ENCODE measurements around the gene CYP24A1.

The CYP24A1 gene

DNA sequence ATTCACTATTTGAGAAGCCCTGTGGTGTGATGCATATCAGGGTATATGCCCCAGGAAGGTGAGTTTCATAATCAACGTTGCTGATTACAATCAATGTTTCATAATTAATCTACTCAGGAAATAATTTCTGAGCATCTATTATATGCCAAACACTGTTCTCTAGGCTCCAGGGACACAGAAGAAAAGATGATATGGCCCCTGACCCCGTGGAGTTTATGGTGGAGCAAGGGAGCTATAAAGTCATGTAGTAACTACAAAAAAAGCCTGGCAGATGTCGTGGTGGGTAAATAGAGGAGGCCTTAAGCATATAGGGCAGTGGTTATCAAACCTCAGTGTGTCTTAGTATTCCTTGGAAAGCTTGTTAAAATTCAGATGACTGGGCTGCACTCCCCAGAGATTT is 63.3 kb downstream of the CYP24A1 start:
- no peak for DNase-seq

DNA sequence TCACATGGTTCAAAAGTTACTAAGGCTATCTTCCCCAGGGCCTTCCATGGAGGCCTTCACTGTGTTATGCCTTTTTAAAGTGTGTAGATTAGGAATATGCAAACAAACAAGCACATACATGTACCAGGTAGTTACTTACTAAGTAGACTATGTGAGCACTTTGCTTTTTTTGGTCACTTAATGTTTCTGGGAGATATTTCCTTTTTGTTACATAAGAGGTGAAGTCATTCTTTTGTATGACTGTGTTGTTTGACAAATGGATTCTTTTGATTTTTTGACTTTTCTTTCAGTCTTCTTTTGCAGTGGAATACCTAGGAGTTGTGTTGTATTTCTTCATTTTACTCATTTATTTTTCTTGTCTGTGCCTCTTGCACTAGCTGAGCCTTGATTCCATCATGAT is 63.7 kb downstream of the CYP24A1 start:
- DNase-seq: no peak

DNA sequence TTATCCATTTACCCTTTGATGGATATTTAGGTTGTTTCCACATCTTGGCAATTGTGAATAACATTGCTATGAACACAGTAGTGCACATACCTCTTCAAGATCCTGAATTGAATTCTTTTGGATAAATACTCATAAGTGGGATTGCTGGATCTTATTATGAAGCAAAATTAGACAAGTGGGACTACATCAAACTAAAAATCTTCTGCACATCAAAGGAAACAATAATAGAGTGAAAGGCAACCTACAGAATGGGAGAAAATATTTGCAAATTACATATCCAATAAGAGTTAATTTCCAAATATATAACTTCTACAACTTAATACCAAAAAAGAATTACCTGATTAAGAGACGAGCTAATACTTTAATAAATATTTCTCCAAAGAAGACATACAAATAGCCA is 65.0 kb downstream of the CYP24A1 start:
- no peak for DNase-seq

DNA sequence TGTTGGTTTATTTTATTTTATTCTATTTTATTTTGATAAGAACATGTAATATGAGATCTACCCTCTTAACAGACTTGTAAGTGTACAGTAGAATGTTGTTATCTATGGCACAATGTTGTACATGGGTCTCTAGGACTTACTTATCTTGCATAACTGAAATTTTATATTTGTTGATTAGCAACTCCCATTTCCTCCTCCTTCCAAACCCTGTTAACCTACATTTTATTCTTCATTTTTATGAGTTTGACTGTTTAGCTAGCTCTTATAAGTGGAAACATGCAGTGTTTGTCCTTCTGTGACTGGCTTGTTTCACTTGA is 65.5 kb downstream of the CYP24A1 start:
- no peak for DNase-seq

DNA sequence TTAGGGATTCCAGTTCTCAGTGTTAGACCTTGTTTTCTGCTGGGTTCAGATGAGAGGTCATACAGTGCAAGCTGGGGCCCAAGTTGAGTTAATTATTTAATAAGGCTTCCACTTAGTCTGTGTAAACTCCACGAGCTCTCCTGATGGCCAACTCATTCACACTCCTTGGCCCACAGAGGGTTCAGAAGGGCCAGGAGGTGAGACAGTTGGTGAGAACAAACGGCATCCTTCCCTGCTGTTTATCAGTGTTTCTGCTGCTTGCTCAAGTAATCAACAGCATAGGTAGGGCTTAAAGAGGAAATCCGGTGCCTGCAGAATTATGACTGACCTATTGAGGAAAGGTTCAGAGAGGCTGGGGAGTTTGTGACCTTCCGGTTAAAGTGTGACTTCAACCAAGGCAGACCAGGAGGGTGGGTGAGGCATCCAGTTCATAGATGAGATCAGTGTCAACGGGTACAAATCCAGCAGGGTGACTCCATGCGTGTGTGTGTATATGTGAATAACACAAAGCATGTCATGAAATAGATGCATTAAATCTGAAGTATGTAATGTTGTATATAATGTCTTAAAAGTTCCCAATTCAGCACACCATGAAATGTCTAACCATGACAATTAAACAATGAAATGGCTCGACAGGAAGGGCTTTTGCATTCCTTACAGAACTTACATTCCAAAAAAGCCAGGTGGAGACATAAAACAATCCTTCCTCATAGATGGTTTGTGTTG is 66.0 kb downstream of the CYP24A1 start:
- DNase-seq: no peak

DNA sequence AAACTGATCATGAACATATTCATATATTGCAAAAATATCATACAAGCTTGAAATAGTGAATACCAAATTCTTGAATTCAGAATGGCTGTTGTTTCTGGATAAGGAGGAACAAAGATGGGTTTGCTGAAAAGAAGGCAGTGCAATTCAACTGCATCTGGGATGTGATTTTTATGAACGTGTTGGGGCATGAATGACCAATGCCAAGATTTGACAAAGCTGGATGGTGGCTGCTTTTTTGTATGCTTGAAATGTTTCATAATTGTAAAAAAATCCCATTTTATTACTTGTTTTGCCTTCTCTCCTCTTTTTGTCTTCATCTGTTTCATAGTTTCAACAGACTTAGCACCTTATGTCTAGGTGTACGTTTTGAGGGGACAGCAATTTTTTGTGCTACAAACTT is 66.6 kb downstream of the CYP24A1 start:
- no peak for DNase-seq

DNA sequence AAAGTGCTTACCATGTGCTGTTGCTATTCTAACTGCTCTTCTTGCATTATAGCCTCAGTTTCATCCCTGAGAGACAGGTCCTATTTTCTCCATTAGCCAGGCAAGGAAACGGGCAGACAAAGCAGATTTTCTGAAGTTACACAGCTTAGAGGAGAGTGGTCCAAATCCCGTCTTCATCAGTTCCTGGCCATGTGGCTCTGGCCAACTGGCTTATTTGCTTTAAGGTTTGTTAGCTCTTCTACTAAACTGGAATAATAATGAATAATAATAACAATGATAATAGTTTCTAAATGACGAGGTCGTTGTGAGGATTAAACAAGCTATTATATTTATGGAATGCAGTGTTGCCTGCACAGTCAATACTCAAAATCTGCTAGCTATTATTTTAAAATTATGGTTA is 67.6 kb downstream of the CYP24A1 start:
- DNase-seq: no peak

DNA sequence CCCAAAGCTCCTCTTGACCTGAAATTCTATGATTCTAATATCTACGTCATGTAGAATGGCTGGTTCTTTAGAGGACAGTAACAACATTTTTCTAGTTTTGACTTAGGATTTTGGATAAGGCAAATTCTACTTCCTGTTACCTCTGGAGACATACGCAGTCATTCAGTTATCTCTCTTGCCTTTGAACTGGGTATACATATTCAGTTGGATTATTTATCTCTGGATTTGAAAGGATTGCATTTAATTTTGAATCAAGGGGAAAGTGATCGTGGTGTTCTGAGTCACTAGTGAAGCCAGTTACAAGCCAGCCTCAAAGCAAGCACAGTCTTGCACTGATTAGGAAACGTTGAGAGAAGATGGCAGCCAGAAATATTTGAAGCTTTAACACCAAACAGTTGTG is 68.1 kb downstream of the CYP24A1 start:
- DNase-seq: no peak

DNA sequence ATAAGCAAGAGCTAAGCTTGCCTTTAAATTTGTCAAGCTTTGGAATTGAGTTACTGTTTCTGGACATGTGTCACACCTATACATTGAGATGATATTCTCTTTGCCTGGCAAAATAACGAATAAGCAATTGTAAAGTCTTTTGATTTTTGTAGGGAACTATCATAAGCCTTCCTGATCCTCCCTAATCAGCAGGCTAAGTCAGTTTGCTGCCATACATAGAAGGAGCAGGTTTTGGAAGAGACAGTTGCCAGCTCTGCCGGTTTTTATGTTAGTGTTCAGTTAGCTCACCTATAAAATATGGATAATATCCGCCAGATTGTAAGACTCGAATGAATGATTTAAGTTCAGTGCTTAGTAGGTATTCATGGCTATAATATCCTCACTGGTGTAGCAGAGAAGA is 69.0 kb downstream of the CYP24A1 start:
- no peak for DNase-seq

DNA sequence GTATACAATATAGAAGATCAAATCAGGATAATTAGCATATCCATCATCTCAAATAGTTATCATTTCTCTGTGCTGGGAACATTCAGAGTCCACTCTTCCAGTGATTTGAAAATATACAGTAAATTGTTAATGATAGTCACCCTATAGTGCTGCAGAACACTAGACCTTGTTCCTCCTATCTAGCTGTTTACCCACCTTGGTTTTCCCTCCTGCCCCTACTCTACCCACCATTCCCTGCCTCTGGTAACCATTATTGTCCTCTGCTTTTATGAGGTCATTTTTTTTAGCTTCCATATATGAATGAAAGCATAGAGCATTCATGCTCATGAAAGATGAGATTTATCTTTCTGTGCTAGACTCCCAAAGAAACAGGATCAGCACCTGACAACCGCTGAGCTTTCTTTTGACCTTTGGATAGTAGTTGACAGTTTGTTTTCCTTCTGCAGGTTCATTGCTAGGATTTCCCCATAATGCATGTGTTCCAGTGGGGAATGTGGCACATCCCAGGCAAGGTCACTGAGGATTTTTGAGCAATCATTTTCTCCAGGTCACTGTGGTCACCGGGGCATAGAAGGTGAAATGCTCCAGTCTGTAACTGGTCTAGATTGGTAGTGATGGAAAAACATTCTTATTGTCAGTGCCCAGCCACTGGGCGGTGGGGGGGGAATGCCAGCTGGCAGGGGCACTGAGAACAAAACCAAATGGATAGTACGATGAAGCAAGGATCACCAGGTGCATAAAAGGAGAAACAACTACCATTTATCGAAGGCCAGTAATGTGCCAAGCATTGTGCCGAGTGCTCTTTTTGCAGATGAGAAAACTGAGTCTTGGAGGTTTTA is 69.8 kb downstream of the CYP24A1 start:
- no peak for DNase-seq

Data from NCI-H526 treated with DMSO at 0.1 percent for 48 hours (cell line).